GM19468 (cell line): ENCODE data around the gene DYRK1B.
"Not testable (repeated sequence)": the region's sequence is repeated elsewhere in the genome, so short reads cannot be mapped to it uniquely, and the experiment has no call there.

Experiments
- ATAC-seq: cut with Tn5 transposase; IDR thresholded peaks from one replicate; pipeline ENCODE4 v1.9.1; 2021; ENCODE audit warnings: mild to moderate bottlenecking, moderate library complexity, moderate number of reproducible peaks; ENCODE audit not compliant: unreplicated experiment; ENCODE audit errors: extremely low read depth

Gene DYRK1B

DNA sequence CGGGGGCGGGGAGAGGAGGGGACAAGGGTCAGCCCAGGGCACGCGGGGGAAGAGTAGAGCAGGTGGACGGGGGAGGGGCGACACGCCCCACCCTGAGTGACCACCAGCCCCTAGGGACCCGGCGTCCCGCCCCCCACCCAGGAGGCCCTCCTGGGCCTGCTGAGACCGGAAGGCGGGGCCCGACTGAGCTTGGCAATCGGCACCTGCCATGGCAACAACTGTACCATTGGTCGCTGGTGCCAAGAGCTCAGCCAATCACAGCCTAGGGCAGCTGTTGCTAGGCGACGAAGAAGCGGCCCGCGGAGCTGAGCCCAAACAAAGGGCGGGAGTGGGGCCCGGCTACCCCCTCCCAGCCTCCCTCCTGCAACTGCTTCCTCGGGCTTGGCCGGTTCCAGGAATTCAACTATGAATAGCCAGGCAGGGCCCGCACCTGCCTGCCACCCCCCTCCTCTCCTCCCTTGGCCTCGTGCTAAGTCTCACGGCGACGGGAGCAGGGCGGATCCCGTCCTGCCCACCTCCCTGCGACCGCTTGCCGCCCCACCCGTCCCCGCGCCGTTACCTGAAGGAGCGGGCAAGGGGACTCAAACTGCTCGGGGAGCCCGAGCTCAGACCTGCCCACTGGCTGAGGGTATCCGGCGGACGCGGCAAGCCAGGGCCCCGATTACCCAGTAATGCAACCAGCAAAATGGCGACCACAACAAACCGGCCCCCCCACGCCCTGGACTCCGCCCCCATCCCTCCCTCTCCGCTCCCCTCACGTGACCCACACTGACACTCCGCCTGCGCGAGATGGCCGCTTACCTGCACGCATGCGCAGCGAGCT lies at the start of gene DYRK1B:
Gene DYRK1B, minus strand, starts transcription at position 699 of the 823 bp plus-strand sequence. CDS start 2,295 bp downstream, outside the sequence.
- ATAC-seq, result peak; percentile 52

DNA sequence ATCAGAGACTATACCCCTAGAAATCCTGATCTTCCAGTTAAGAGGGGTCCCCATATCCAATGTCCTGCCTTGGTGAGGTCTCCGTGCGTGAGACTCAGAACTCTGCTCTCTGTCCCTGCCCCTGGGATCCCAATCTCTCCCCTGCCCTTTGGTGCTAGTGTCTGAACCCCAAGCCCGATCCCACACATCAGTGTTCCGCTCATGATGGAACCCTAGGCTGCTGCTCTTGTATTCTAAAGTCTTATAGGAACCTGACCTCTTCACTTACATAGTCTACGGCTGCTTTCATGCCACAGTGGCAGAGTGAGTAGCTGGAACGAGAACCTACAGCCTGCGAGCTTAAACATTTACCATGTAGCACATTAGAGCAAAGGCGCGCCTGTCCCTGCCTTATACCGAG lies 48.7 kb upstream of the DYRK1B start:
- not testable (repeated sequence) for ATAC-seq

DNA sequence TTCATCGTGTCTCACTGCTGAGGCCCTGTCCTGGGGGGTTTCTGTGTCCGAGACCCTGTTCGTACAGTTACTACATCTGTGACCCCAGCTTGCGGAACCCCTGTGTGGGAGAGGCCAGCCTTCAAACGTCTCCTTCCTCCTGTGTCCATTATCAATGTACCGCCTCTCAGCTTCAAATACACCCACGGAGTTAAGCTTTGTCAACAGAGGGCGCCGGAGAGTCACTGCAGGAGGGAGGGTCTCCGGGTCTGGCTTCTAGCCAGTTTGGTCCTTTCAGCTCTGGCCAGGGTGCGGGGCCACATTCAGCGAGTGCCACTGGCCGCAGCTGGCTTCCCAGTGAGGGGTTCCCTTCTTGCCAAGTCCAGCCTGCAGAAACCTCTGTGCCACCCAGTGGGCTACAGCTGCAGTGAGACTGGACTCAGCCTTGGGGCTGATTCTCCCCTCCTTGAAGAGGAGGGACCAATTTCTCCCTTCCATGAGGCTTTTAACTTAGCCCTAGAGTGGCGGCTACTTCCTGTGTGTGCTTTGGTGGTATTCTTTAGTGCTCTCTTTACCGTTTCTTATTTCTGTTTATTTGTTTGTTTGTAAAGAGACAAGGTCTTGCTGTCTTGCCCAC lies 47.6 kb upstream of the DYRK1B start:
- ATAC-seq, result not testable (repeated sequence)

DNA sequence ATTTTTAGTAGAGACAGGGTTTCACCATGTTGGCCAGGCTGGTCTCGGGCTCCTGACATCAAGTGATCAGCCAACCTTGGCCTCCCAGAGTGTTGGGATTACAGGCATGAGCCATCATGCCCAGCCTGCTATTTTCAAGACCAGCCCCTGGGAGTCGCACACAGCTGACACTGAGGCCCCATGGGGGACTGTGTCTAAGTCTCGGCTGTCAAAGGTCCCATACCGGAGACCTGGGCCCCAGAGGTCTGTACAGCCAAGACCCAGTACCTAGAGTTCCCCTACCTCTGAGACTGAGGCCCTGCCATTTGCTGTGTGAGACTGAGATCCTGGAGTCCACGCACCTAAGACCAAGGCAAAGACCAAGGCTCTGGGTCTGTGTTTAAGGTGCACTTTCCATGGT lies 46.3 kb upstream of the DYRK1B start:
- not testable (repeated sequence) for ATAC-seq

DNA sequence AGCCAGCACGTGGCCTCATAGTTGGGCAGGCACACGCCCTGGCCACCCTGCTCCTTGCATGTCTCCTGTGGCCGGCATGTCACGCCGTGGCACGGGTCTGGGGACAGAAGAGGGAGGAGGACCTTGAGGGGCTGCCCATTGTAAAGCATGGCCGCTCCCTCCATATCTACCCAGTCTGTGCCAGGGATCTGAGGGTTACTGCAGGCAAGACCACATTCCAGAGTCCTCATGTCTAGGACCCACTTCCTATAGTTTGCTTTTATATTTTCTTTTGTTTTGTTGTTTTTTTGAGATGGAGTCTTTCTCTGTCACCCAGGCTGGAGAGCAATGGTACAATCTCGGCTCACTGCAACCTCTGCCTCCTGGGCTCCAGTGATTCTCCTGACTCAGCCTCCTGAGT lies 45.8 kb upstream of the DYRK1B start:
- not testable (repeated sequence) for ATAC-seq

DNA sequence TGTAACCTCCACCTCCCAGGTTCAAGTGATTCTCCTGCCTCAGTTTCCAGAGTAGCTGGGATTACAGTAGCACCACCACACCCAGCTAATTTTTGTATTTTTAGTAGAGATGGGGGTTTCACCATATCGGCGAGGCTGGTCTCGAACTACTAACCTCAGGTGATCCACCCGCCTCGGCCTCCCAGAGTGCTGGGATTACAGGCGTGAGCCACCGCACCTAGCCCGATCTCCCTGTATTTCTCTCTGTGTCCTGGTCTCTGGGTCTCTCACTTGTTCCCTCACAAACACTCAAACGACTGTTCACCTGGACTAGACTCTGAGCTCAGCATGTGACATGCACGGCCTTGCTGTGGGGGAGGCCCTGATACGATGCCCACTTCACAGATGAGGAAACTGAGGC lies 44.9 kb upstream of the DYRK1B start:
- not testable (repeated sequence) for ATAC-seq

DNA sequence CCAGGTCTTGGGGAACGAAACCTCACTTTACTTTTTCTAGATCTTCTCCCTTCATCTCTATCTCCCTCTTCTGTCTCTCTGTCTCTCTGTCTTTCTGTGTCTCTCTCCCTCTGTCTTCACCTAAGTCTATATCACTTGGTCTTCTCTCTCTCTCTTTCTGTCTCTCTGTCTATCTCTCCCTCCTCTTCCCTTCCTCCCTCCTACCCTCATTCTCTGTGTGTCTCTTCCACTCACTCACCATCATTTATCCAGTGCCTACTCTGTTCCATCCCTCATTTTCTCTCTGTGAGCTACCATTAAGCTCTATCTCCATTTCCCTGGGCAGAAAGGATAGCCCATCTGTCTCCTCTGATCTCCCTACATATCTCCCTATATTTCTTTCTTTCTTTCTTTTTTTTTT lies 44.4 kb upstream of the DYRK1B start:
- no peak for ATAC-seq

DNA sequence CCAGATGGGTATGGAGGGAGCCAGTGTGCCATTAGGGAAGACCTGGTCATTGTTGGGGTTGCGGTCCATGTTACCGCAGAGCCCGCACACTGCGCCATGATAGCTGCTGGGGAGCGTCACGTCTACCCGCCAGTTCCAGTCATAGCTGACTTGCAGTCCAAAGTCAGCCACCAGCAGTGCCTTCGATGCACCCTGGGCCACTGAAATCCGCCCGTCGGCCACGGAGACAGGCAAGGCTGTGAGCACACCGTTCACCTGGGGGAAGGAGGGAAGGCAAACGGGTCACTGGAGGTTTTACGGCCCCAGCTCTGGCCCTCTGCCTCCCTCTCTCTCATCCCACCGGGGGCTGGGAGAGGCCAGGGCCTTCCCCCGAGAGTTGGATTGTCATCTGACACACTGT lies 44.0 kb upstream of the DYRK1B start:
- not testable (repeated sequence) for ATAC-seq

DNA sequence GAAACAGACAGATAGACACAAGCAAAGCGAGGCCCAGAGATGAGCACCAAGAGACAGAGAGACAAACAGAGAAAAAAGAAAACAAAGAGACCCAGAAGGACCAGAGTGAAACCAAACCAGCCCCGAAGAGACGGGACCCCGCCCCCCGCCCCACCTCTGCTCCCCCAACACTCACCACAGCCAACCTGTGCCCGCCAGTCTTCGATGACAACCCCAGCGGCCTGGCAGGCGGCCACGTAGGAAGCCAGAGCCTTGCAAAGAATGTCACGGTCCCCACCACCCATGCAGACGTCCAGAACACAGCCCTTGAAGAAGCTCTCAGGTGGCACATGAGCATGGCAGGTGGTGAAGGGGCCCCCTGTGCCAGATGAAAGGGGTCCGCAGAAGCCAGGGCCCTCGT lies 43.5 kb upstream of the DYRK1B start:
- not testable (repeated sequence) for ATAC-seq

DNA sequence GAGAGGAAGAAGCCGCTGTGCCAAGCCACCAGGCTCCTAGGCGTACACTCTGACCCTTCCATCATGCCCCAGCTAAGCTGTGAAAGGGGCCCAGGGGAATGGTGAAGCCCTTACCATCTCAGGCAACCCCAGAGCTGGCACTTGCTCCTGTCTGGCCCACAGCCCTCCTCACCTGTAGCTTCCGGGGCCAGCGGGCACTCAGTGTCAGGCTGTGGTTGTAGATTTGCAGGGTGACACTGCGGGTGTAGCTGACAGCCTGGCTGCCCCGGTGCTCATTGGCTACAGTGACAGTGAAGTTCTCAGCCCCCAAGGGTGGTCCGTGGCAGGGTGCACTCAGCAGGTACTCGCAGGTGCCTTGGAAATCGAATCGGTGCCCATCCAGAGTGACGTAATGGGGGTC lies 42.5 kb upstream of the DYRK1B start:
- not testable (repeated sequence) for ATAC-seq

DNA sequence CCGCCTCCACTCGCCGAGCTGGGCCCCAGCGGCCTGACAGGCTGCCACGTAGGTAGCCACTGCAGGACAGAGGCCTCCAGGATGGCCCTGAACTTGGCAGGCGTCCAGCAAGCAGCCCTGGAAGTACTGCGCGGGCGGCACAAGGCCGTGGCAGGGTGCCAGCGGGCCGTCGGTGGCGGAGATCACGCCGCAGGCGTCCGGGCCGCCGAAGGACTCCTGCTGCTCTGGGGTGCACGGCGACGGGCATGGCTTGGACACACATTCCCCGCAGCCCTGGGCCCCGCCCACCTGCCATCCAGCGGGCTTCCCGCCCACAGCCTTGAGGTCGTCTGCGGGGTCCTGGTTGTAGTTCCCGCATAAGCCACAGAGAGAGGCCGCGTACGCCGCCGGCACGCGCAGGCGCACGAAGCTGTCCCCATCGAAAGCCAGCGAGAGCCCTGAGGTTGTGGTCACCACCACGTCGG lies 41.5 kb upstream of the DYRK1B start:
- not testable (repeated sequence) for ATAC-seq

DNA sequence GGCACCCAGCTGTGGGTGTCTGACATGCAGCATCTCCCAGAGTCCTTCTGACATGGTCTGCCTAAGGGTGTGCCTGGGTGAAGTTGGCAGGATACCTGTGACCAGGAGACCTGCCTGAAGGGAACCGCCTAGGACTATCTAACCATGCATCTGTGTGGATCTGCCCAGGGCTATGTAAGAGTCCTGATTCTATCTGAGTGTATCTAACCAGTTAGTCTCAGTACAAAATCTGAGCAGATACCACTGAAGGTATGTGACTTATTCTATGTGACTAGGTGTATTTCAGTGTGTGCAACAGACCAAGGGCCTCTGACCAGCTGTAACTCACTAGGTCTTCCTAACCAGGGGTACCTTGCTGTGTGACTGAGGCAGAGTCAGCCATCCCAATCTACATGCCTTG lies 40.4 kb upstream of the DYRK1B start:
- ATAC-seq, result no peak

DNA sequence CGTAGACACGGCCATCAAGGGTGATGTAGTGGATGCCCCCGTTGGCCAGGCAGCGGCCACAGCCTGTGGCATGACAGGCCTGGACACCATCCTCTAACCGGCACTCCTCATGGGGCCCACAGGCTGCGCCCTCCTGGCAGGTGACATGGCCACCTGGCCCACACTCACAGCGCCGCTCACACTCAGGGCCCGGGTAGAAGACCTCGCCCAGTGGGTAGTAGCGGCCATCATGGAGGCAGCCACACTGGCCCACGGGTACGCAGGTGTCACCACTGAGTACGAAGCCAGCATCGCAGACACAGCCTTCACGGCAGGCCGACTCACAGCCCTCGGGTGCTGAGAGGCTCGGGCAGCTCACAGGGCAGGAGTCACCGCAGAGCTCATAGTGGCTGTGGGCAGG lies 39.4 kb upstream of the DYRK1B start:
- ATAC-seq, result no peak

DNA sequence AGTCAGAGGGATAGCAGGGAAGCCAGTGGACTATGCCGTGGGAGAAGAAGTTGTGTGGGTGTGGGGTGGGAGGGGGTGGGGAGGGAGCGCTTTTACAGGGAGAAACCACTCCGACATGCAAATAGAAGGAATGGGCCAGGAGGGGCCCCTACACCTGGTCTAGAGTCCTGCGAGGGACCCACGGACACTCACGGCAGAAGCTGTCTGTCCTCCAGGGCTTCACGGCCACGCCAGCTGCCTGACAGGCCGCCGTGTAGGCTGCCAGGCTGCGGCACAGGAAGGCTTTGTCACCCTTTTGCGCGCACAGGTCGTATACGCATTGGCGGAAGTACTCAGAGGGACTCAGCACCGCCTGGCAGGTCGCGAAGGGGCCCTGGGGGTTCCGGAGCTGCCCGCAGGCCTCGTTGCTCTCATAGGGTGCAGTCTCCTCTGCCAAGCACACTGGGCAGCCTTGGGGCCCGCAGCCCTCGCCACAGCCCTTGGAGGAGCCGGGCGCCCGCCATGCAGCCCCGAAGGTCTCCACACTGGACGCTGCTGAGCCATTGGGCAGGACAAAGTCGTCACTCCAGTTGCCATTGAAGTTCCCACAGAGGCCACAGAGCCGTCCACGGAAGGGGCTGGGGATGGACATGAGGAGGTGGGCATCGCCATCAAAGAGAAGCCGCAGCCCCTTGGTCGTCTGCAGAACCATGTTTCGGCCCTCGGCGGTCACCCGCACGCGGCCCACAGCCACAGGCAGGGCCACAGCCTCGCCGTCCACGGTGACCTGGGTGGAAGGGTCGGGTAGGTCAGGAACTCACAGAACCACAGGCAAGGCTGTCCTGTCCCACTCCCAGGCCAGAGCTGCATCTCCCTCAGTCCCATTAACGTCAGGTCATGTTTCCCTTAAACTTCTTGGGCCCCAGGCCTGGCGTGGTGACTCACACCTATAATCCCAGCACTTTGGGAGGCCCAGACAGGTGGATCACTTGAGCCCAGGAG lies 38.2 kb upstream of the DYRK1B start:
- no peak for ATAC-seq

DNA sequence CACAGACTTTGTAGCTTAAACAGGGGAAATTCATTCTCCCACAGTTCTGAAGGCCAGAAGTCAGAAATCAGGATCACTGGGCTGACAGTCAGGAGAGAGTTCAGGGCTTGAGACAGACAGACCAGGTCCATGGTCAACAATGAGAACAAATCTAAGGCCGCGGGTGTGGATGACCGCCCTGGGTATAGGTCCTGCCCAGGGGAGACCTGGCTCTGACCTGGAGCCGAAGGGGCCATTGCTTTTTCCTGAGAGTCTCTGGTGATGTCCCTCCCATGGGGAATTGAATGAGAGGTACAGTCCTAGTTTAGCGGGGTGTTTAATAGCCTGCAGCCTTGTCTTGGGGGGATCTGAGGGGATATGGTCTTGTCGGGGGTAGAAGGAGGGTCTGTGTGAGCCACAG lies 37.4 kb upstream of the DYRK1B start:
- no peak for ATAC-seq

DNA sequence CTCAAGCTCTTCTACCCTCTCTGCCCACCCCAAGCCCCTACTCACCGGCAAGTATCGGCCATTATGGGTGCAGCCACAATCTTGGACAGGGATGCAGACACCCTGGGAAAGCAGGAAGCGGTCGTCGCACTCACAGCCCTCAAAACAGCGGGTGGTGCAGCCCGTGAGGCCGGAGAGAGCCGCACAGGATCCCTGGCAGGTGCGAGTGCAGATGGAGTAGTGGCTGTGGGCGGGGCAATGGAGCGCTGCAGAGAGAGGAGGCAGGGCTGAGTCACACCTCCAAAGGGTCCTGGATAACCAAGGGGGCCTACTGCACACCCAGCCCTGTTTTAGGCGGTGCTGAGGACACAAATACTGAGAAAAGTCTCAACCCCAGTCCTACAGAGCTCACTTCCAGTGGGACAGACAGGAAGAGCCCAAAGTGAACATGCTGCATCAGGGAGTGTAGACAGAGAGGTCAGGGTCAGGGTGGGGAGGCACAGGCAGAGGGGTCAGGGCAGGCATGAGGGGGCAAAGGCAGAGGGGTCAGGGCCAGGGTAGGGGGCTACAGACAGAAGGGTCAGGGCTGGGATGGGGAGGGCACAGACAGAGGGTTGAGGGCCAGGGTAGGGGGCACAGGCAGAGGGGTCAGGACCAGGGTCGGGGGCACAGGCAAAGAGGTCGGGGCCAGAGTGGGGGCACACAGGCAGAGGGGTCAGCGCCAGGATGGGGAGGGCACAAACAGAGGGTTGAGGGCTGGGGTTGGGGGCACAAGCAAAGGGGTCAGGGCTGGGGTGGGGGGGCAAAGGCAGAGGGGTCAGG lies 36.4 kb upstream of the DYRK1B start:
- ATAC-seq, result no peak

DNA sequence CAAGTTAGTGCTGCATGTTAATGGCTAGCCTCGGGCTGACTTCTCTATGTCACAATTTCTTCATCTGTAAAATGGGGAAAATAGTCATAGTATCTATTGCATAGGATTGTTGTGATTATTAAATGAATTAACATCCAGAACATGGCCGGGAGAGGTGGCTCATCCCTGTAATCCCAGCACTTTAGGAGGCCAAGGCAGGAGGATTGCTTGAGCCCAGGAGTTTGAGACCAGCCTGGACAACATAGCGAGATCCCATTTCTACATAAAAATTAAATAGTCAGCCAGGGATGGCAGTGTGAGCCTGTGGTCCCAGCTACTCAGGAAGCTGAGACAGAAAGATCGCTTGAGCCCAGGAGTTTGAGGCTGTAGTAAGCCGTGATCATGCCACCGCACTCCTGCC lies 34.0 kb upstream of the DYRK1B start:
- no peak for ATAC-seq

DNA sequence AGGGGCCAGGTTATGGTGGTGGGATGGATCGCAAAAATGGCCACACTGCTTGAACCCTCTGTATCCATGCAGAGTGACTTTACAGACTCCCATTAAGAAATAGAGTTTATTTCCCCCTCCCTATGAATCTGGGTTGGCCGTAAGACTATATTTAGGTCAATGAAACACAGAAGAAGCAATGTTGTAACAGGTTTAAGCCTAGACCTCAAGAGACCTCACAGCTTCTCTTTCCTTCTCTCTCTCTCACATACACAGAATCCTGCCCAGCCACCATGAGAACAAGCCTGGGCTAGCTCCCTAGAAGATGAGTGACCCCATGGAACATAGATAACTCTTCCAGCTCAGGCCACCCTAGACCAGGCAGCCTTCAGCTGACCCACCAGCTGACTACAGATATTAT lies 33.2 kb upstream of the DYRK1B start:
- ATAC-seq, result no peak

DNA sequence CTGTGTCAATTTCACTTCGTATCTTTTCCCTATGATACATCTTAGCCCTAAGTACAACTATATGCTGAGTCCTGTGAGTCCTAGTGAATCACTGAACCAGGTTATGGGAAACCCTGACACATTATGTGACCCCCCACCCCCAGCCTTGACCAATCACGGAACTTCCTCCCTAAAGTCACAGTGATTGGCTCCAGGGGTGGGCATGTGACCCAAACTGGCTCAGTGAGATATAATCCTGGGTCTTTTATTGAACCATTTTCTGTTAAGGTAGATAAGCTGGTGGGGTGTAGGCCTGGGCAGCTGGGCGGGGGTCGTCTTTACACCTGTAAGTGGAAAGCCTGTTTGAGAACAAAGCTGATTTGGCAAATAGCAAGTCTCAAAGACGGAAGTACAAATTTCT lies 32.0 kb upstream of the DYRK1B start:
- no peak for ATAC-seq

DNA sequence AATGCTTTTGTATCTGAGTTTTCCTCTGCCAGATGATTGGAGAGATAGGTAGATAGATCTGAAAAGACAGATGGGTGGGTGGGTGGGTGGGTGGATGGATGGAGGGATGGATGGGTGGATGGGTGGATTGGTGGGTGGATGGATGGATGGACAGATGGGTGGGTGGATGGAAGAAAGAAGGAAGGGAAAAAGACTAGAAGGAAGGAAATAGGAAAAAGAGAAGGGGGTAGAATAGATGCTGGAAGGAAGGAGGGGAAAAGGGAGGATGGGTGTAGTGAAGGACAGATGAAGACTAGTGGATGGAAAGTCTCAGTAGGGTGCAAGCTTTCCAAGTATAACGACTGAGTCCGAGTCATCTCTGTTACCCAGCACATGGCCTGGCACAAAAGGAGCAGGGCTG lies 31.2 kb upstream of the DYRK1B start:
- ATAC-seq, result no peak
